ENCODE measurements around the gene ADGRG7. TPM values are rescaled to one million over a fixed set of nuclear protein-coding genes. Genes with fewer than 3 reads are reported as not detected.

ADGRG7 gene
- total RNA-seq, 3 donors from 2014 or later: not detected

DNA sequence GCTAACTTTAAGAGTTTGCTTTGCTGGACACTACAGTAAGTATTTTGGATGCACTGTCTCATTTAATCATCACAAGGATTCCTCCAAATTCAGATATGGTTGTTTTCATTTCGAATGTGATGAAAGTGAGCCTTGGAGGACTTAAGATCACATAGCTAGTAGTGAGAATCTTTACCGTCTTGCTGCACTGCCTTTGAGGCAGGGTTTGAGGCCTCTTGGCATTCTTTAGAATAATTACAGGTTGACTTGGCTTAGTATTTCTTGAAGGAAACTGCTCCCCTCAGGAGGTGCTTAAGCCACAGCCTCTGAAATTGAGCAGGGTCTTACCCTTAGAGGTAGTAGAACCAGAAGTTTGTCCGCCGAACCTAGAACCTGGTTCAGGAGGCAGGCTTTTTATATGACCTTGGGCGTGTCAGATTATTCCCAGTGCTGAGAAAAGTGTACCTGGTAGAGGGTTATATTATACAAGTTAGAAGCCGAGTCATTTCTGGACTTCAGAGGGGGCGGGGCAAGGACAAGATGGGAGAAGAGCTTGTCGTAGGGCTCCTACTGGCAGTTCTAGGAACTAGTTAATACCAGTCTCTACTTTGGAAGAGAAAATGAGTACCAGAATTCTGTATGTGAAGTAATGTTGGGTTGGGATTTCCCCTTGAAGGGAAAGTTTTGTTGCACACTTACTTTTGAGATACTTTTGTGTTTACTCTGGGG lies 101.0 kb downstream of the ADGRG7 start:
- Histone ChIP-seq H3K36me3 (no peaks in the 10 kb centered on the region), H3K9me3 (no peaks in the 10 kb centered on the region), H3K27ac (peak overlapping the region; percentile 95 to 99), H3K4me3 (peak overlapping the region; percentile 68 to 89 (median 74)), H3K4me1 (peaks cover 0 to 4% of the 10 kb centered on the region in 2 donors), H3K27me3 (peaks cover 0 to 9% of the 10 kb centered on the region in 2 donors)
- no peak for DNase-seq (ENCODE audit: low spot score in 2 of 2)
- no peak for TF ChIP-seq POLR2AphosphoS5 (IDR thresholded peaks at IDR 0.05)
- TF ChIP-seq, protein P1, sequence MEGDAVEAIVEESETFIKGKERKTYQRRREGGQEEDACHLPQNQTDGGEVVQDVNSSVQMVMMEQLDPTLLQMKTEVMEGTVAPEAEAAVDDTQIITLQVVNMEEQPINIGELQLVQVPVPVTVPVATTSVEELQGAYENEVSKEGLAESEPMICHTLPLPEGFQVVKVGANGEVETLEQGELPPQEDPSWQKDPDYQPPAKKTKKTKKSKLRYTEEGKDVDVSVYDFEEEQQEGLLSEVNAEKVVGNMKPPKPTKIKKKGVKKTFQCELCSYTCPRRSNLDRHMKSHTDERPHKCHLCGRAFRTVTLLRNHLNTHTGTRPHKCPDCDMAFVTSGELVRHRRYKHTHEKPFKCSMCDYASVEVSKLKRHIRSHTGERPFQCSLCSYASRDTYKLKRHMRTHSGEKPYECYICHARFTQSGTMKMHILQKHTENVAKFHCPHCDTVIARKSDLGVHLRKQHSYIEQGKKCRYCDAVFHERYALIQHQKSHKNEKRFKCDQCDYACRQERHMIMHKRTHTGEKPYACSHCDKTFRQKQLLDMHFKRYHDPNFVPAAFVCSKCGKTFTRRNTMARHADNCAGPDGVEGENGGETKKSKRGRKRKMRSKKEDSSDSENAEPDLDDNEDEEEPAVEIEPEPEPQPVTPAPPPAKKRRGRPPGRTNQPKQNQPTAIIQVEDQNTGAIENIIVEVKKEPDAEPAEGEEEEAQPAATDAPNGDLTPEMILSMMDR (IDR thresholded peaks at IDR 0.05): peak in 1 of 3 donors; percentile 6
- intact Hi-C loops (cut with DNase I; ENCODE audit: low total_unique reads): no loop called here

DNA sequence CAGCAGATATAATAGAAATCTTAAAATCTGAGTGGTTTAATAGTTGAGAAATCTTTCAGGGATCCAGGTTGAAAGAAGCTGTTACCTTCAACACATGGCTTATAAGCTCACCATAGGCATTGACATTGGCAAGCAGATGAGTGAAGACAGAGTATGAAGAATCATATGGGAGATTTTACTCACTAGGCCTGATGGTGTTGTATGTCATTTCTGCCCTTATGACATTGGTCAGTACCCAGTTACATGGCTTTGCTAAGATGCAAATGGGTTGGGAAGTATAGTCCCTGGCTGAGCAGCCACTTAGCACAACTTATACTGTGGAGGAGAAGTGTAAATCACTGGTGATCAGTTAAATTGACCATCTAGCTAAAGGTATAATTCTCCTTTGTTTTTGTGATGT lies 105.8 kb downstream of the ADGRG7 start:
- Histone ChIP-seq H3K27me3 (no peaks in the 10 kb centered on the region), H3K27ac (no peak overlapping the region), H3K4me3 (no peak overlapping the region), H3K4me1 (peaks cover 0 to 11% of the 10 kb centered on the region in 2 donors), H3K9me3 (no peaks in the 10 kb centered on the region), H3K36me3 (no peaks in the 10 kb centered on the region)
- DNase-seq (ENCODE audit: low spot score in 2 of 2): no peak
- TF ChIP-seq, protein P1 (IDR thresholded peaks at IDR 0.05): no peak
- no peak for TF ChIP-seq POLR2A (IDR thresholded peaks at IDR 0.05)
- no peak for TF ChIP-seq POLR2AphosphoS5 (IDR thresholded peaks at IDR 0.05)
- intact Hi-C loops (cut with DNase I; ENCODE audit: low total_unique reads): no loop called here

DNA sequence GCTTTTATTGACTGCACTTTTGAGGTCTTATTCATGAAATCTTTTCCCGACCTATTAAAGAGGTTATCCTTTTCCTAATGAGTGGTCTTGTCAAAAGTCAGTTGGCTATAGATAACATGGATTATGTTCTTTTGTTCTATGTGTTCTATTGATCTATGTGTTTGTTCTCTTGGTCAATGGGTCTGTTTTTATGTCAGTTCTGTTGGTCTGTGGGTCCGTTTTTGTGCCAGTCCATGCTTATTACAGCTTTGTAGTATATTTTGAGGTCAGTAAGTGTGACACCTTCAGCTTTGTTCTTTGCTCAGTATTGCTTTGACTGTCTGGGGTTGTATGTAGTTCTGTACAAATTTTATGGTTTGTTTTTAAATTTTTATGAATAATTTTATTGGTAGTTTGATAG lies 107.7 kb downstream of the ADGRG7 start:
- DNase-seq (ENCODE audit: low spot score in 2 of 2): no peak
- H3K4me3 ChIP-seq: no peak overlapping the region
- no peak overlapping the region for H3K27ac ChIP-seq
- no peaks in the 10 kb centered on the region for H3K36me3 ChIP-seq
- peaks cover 0 to 7% of the 10 kb centered on the region in 2 donors for H3K4me1 ChIP-seq
- H3K9me3 ChIP-seq: no peaks in the 10 kb centered on the region
- intact Hi-C loops (cut with DNase I; ENCODE audit: low total_unique reads): no loop called here
- TF ChIP-seq POLR2A (IDR thresholded peaks at IDR 0.05) (no peak), POLR2AphosphoS5 (IDR thresholded peaks at IDR 0.05) (no peak)
- TF ChIP-seq, protein P1 (IDR thresholded peaks at IDR 0.05): no peak
- no peaks in the 10 kb centered on the region for H3K27me3 ChIP-seq

DNA sequence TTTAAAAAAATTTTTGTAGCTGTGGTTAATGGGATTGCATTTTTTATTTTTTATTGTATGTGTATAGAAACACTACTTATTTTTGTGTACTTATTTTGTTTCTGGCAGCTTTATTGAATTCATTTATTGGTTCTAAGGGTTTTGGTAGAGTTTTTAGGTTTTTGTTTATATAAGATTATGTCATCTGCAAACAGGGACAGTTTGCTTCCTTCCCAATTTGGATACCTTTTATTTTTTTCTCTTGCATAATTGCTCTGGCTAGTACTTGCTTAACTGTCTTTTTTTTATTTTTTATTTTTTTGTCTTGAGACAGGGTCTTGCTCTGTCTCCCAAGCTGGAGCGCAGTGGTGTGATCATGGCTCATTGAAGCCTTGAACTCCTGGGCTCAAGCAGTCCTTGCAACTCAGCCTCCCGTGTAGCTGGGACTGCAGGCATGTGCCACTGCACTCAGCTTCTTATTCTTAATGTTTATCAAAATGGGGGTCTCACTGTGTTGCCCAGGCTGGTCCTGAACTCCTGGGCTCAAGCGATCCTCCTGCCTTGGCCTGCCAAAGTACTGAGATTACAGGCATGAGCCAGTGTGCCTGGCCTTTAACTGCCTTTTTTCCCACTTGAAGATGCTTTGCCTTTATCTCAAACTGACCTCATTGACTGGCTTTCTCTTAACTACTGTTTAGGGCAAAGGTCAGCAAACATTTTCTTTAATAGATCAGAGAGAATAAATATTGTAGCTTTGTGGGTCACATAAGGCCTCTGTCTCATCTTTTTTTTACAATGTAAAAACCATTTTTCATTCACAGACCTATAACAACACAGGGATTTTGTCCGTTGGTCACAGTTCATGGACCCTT lies 108.5 kb downstream of the ADGRG7 start:
- intact Hi-C loops (cut with DNase I; ENCODE audit: low total_unique reads): no loop called here
- no peaks in the 10 kb centered on the region for H3K9me3 ChIP-seq
- H3K27me3 ChIP-seq: no peaks in the 10 kb centered on the region
- TF ChIP-seq POLR2AphosphoS5 (IDR thresholded peaks at IDR 0.05) (no peak), POLR2A (IDR thresholded peaks at IDR 0.05) (no peak)
- TF ChIP-seq, protein P1 (IDR thresholded peaks at IDR 0.05): no peak
- no peaks in the 10 kb centered on the region for H3K36me3 ChIP-seq
- no peak overlapping the region for H3K27ac ChIP-seq
- no peak overlapping the region for H3K4me3 ChIP-seq
- no peak for DNase-seq (ENCODE audit: low spot score in 2 of 2)
- peaks cover 0 to 7% of the 10 kb centered on the region in 2 donors for H3K4me1 ChIP-seq

DNA sequence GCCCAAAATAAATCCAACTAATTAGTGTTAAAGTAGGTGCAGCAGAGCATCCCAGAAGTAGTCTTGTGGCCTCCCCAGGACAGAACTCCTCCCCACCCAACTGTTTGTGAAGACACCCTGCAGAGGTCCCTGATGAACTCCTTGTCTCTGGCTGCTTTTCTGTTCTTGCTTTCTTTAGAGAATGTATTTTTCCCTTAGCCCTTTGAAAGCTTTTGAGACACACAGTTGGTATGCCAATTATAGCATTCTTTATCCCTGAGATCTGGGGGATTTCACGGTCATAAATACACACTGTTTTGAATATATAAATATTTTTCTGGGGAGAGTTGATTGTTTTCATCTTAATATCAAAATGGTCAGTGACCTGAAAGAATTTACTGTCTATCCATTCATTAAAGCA lies 109.7 kb downstream of the ADGRG7 start:
- H3K4me3 ChIP-seq: no peak overlapping the region
- peaks cover 0 to 7% of the 10 kb centered on the region in 2 donors for H3K4me1 ChIP-seq
- no peak overlapping the region for H3K27ac ChIP-seq
- no peaks in the 10 kb centered on the region for H3K27me3 ChIP-seq
- intact Hi-C loops (cut with DNase I; ENCODE audit: low total_unique reads): no loop called here
- no peak for DNase-seq (ENCODE audit: low spot score in 2 of 2)
- H3K36me3 ChIP-seq: no peaks in the 10 kb centered on the region
- no peak for TF ChIP-seq POLR2A (IDR thresholded peaks at IDR 0.05)
- no peaks in the 10 kb centered on the region for H3K9me3 ChIP-seq

All from breast epithelium (tissue), 4 donors.